ENCODE results near the gene CCDC88C. TPM values are rescaled to one million over a fixed set of nuclear protein-coding genes. Genes with fewer than 3 reads are reported as not detected.

CCDC88C gene
- total RNA-seq, 6 experiments from 2014 or later = 0.09 to 0.61 (median 0.19) TPM; not detected in 3

DNA sequence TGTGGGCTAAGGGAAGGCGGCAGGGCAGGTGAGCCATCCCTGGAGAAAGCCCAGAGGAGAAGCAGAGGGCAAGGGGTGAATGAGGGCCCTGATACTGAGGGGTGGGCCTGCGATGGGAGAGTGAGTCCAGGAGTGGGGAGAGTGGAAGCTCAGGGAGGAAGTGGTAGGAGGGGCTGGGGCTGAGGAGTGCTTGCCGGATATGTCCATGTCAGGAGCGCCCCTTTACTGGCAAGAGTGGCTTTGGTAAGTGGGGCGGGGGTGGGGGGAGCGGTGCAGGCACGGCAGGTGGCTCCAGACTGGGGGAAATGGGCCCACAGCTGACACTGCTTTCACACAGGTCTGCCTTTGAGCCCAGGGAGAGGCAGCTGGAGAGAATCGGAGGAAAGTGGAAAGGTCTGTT is 86.8 kb downstream of the CCDC88C start:
- Mint-ChIP-seq H3K27me3 (ENCODE audit: insufficient read depth) (peaks cover 55% of the 10 kb centered on the region), H3K36me3 (ENCODE audit: low read depth) (no peaks in the 10 kb centered on the region), H3K4me1 (ENCODE audit: low read depth) (no peaks in the 10 kb centered on the region), H3K9me3 (no peaks in the 10 kb centered on the region), H3K27ac (no peak overlapping the region), H3K4me3 (no peak overlapping the region)
- no peak for DNase-seq
- TF ChIP-seq, protein P1, sequence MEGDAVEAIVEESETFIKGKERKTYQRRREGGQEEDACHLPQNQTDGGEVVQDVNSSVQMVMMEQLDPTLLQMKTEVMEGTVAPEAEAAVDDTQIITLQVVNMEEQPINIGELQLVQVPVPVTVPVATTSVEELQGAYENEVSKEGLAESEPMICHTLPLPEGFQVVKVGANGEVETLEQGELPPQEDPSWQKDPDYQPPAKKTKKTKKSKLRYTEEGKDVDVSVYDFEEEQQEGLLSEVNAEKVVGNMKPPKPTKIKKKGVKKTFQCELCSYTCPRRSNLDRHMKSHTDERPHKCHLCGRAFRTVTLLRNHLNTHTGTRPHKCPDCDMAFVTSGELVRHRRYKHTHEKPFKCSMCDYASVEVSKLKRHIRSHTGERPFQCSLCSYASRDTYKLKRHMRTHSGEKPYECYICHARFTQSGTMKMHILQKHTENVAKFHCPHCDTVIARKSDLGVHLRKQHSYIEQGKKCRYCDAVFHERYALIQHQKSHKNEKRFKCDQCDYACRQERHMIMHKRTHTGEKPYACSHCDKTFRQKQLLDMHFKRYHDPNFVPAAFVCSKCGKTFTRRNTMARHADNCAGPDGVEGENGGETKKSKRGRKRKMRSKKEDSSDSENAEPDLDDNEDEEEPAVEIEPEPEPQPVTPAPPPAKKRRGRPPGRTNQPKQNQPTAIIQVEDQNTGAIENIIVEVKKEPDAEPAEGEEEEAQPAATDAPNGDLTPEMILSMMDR (IDR thresholded peaks at IDR 0.05) = no peak

DNA sequence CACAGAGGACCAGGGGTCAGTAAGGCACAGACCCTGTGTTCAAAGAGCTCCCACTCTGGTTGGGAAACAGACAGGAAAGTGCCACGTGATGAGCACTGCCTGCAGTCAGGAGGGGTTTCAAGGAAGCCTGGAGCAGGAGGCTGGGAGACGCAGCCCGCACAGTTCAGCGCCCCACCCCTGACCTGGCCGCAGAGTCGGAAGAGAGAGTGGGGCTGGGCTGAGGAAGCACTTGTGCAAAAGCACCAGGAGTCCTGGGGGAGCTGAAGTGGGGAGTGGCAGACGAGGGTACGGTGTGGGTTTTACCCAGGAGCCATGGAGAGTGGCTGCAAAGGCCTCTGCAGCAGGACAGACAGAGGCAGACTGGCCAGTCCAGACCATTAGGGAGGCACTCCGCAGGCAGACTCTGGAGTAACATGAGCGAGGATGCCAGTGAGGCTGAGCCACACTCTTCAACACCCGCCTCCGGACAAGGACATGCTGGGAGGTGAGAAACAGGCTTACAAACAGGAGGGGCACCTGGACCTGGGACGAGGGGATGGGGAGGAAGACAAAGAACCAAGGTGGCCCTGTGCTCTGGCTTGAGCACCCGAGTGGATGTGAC is 87.4 kb downstream of the CCDC88C start:
- Mint-ChIP-seq H3K9me3 (no peaks in the 10 kb centered on the region), H3K27ac (no peak overlapping the region), H3K4me3 (no peak overlapping the region), H3K36me3 (ENCODE audit: low read depth) (no peaks in the 10 kb centered on the region), H3K4me1 (ENCODE audit: low read depth) (no peaks in the 10 kb centered on the region), H3K27me3 (ENCODE audit: insufficient read depth) (peaks cover 52% of the 10 kb centered on the region)
- DNase-seq = no peak
- TF ChIP-seq, protein P1 (IDR thresholded peaks at IDR 0.05) = no peak

DNA sequence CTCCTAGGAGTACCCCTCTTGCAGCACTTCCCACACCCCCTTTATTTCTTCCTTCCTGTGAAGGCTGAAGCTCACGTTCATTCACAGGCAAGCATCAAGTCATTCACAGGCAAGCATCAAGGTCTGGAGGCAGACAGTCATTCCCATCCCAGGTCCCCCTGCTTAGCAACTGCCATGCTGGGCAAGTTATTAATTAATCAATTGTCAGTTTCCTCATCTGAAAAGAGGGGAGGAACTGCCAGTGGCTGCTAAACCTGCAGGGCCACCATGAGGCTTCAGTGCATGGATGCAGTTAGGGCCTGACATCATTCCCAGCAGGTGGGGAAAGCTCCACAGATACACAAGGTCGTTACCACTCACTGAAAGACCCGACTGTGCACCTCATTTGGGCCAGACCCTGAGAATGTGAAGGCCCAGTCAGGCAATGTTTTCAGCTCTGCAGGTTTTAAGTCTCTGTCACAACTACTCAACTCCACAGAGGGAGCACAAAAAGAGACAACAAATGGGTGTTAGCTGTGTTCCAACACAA is 88.1 kb downstream of the CCDC88C start:
- no peak overlapping the region for H3K27ac Mint-ChIP-seq
- no peaks in the 10 kb centered on the region for H3K9me3 Mint-ChIP-seq
- H3K27me3 Mint-ChIP-seq (ENCODE audit: insufficient read depth) = peaks cover 47% of the 10 kb centered on the region
- no peak overlapping the region for H3K4me3 Mint-ChIP-seq
- no peaks in the 10 kb centered on the region for H3K36me3 Mint-ChIP-seq (ENCODE audit: low read depth)
- TF ChIP-seq, protein P1 (IDR thresholded peaks at IDR 0.05) = no peak
- DNase-seq = no peak
- H3K4me1 Mint-ChIP-seq (ENCODE audit: low read depth) = no peaks in the 10 kb centered on the region

DNA sequence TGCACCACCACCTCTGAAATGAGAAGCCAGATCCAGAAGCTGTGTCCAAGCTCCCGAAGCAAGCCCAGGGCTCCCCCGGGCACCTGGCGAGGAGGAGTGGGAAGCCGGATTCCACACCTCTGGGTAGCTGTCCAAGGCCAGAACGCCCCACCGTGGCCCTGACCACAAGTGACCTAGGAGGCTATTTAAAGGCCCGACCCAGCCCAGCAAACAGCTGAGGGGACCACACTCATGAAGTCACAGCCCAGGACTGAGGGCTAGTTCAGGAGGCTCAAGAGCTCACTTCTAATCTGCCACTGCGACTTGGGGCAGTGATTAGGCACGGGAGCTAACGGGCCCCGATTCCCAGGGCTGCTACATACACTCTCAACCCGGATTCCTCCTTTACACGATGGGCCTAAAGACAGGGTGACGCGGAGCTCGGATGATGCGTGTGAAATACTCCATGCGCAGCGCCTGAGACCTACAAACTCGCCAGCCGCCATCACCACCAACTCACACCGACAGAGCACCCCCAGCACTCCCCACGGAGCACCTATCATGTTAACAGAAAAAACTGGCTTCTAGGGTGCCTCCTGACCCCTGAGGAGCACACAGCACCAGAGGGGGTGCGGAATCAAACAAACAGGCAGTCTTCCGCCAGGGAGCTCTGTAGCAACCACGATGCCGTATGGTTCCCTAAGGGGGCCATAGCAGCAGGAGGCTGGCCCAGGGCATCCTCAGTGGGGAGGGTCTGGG is 89.1 kb downstream of the CCDC88C start:
- no peak for DNase-seq
- TF ChIP-seq, protein P1 (IDR thresholded peaks at IDR 0.05) = no peak
- Mint-ChIP-seq H3K4me1 (ENCODE audit: low read depth) (peaks cover 8% of the 10 kb centered on the region), H3K27ac (no peak overlapping the region), H3K4me3 (no peak overlapping the region), H3K36me3 (ENCODE audit: low read depth) (no peaks in the 10 kb centered on the region), H3K27me3 (ENCODE audit: insufficient read depth) (peaks cover 41% of the 10 kb centered on the region), H3K9me3 (no peaks in the 10 kb centered on the region)

DNA sequence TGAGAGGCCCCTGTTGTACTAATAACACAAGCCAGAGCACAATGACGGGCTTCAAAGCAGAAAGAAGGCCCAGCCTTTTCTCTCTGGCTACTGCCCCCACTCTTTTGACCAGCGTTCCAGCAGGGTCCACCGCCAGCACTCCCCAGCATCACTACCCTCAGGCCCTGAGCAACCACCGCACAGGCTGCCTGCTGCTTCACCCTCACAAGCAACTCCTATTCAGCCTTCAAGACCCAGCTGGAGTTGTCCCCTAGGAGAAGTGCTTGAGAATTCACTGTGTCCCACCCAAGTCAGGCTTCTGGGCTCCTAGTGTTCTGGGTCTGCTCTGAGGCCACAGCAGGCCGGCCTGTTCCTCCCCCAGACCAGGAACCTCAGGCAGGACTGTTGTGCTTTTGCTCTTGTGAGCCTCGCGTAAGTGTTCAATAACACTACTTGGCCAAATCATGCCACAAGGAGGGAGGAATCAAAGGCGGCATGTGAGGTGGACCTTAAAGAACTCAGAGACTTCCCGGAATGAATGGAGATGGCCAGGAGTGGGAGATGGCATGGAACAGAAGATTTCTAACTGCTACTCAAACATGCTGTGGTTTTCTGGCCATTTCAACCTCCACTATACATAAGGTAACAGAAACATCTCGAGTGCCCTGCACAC is 89.8 kb downstream of the CCDC88C start:
- H3K36me3 Mint-ChIP-seq (ENCODE audit: low read depth) = no peaks in the 10 kb centered on the region
- TF ChIP-seq, protein P1 (IDR thresholded peaks at IDR 0.05) = no peak
- H3K27me3 Mint-ChIP-seq (ENCODE audit: insufficient read depth) = peaks cover 37% of the 10 kb centered on the region
- H3K27ac Mint-ChIP-seq = no peak overlapping the region
- DNase-seq = no peak
- peaks cover 10% of the 10 kb centered on the region for H3K4me1 Mint-ChIP-seq (ENCODE audit: low read depth)
- H3K9me3 Mint-ChIP-seq = no peaks in the 10 kb centered on the region
- H3K4me3 Mint-ChIP-seq = no peak overlapping the region

All from HFFc6 (cell line).